Measurements from ENCODE around the gene USH2A.

- no peak for TF ChIP-seq CTCF (IDR thresholded peaks at IDR 0.05; ENCODE audit: insufficient read depth, low read depth, low read length)
- TF ChIP-seq EZH2 (IDR thresholded peaks at IDR 0.05; ENCODE audit: insufficient read depth, low read length): no peak
These were observed 633.3 kb downstream of the USH2A start for GRCh38 chr1:215789981-215790380.
